Neural progenitor cell (in vitro differentiated cells): ENCODE results near the gene RAG2.

Experiments
- EZH2 ChIP-seq: fragments of 200-600 bp; sonication (generic); IDR thresholded peaks from 2 replicates; pipeline ENCODE4 v1.6.1; 2017; ENCODE audit warnings: antibody characterized with exemption, mild to moderate bottlenecking, moderate library complexity
- EZH2phosphoT487 ChIP-seq: fragments of 200-600 bp; sonication (generic); IDR thresholded peaks from 2 replicates; pipeline ENCODE4 v1.6.1; 2017; ENCODE audit warnings: antibody characterized with exemption
- TF ChIP-seq, protein P1 (sequence below): fragments of 200-600 bp; sonication (generic); IDR thresholded peaks from 2 replicates; pipeline ENCODE4 v1.5.1; 2017; ENCODE audit warnings: antibody characterized with exemption, mild to moderate bottlenecking

DNA sequence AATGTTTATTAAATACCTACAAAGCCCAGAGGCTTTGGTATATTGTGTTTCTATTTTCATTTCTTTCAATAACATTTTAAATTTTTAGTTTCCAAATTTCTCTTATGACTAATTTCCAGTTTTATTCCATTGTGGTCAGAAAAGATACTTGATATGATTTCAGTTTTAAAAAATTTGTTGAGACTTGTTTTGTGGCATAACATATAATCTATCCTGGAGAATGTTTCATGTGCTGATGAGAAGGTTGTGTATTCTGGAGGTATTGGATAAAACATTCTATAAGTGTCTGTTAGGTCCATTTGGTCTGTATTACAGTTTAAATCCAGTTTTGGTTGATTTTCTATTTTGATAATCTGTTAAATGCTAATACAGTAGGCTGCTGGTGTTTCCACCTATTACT, 40.0 kb downstream of the RAG2 start:
- TF ChIP-seq, protein P1, sequence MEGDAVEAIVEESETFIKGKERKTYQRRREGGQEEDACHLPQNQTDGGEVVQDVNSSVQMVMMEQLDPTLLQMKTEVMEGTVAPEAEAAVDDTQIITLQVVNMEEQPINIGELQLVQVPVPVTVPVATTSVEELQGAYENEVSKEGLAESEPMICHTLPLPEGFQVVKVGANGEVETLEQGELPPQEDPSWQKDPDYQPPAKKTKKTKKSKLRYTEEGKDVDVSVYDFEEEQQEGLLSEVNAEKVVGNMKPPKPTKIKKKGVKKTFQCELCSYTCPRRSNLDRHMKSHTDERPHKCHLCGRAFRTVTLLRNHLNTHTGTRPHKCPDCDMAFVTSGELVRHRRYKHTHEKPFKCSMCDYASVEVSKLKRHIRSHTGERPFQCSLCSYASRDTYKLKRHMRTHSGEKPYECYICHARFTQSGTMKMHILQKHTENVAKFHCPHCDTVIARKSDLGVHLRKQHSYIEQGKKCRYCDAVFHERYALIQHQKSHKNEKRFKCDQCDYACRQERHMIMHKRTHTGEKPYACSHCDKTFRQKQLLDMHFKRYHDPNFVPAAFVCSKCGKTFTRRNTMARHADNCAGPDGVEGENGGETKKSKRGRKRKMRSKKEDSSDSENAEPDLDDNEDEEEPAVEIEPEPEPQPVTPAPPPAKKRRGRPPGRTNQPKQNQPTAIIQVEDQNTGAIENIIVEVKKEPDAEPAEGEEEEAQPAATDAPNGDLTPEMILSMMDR, result no peak
- TF ChIP-seq EZH2phosphoT487, result no peak
- TF ChIP-seq EZH2, result no peak
